ENCODE measurements around the gene WDR86. TPM values are rescaled to one million over a fixed set of nuclear protein-coding genes. Genes with fewer than 3 reads are reported as not detected.

WDR86 gene
- polyA plus RNA-seq, 1 donor from 2014 or later: 46.2 TPM

DNA sequence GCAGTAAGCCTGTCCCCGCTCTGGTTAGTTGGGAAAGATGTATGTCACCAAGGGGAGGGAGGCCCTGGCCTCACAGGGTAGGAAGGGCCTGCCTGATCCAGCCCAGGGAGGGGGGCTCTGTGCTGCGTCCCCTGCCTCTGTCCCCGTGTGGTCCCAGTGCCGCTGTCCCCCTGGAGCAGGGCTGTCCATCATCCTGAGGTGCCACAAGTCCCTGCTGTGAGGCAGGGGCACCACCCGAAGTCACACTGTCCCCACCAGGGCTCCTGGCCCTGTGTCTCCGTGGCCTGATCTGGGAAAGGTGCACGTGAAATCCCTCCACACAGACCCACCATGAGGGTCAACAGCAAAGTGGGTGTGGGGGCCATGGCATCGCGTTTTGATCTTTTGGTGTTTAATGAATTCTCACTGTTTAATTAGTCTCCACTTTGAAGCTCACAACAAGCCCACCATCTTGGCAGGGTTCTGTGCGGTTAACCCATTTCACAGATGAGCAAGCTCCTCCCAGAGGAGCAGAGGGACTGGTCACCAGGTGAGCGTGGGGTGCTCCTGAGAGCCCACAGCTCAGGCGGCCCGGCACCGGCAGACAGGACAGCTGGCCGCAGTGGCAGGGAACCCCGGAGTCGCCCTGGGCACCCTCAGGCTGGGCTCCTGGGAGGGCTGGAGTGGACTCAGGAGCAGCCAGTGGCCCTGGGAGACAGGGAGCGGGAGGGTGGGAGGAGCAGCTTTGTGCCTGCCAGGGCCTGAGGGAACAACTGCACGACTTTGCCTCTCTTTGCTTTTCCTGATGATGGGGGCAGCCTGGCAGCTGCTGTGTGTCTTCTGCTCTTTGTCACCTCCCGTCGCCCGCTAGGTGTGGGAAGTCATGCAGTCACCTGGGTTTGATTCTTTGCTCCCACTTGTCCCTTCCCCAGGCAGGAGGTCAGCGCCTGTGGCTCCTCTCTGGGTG, 42.1 kb upstream of the WDR86 start:
- Histone ChIP-seq H2AFZ (ENCODE audit: low read depth, low read length) (no peak overlapping the region), H3K27me3 (ENCODE audit: insufficient read depth, low read depth, low read length) (peaks cover 7% of the 10 kb centered on the region), H3K4me3 (ENCODE audit: low read length) (no peak overlapping the region), H3K9me2 (ENCODE audit: insufficient read depth, low read length) (no peaks in the 10 kb centered on the region), H3K27ac (ENCODE audit: low read length) (no peak overlapping the region), H3K79me2 (replicated peaks; ENCODE audit: insufficient read depth, low read length) (no peaks in the 10 kb centered on the region), H3F3A (ENCODE audit: insufficient read depth, low read length, poor library complexity, severe bottlenecking) (no peaks in the 10 kb centered on the region), H3K36me3 (ENCODE audit: insufficient read depth, low read length) (no peaks in the 10 kb centered on the region), H4K20me1 (ENCODE audit: insufficient read depth) (no peaks in the 10 kb centered on the region), H3K9ac (ENCODE audit: low read length) (no peak overlapping the region), H3K4me2 (ENCODE audit: low read length) (no peak overlapping the region), H3K9me3 (ENCODE audit: low read length) (no peaks in the 10 kb centered on the region)
- TF ChIP-seq MXI1 (conservative IDR thresholded peaks at IDR 0.05; ENCODE audit: poor library complexity, severe bottlenecking): no peak
- TF ChIP-seq TAF1 (IDR thresholded peaks at IDR 0.05; ENCODE audit: low read depth): no peak
- TF ChIP-seq, protein P1, sequence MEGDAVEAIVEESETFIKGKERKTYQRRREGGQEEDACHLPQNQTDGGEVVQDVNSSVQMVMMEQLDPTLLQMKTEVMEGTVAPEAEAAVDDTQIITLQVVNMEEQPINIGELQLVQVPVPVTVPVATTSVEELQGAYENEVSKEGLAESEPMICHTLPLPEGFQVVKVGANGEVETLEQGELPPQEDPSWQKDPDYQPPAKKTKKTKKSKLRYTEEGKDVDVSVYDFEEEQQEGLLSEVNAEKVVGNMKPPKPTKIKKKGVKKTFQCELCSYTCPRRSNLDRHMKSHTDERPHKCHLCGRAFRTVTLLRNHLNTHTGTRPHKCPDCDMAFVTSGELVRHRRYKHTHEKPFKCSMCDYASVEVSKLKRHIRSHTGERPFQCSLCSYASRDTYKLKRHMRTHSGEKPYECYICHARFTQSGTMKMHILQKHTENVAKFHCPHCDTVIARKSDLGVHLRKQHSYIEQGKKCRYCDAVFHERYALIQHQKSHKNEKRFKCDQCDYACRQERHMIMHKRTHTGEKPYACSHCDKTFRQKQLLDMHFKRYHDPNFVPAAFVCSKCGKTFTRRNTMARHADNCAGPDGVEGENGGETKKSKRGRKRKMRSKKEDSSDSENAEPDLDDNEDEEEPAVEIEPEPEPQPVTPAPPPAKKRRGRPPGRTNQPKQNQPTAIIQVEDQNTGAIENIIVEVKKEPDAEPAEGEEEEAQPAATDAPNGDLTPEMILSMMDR (IDR thresholded peaks at IDR 0.05; ENCODE audit: poor library complexity, severe bottlenecking): no peak
- no peak for TF ChIP-seq POLR2AphosphoS5 (IDR thresholded peaks at IDR 0.05)
- no peak for TF ChIP-seq EP300 (conservative IDR thresholded peaks at IDR 0.05; ENCODE audit: poor library complexity, severe bottlenecking)
- no peak for TF ChIP-seq SMC3 (conservative IDR thresholded peaks at IDR 0.05; ENCODE audit: poor library complexity)
- no peak for TF ChIP-seq EZH2 (IDR thresholded peaks at IDR 0.05; ENCODE audit: borderline replicate concordance, insufficient read depth, low read length, poor library complexity, severe bottlenecking)
- TF ChIP-seq, protein P2, sequence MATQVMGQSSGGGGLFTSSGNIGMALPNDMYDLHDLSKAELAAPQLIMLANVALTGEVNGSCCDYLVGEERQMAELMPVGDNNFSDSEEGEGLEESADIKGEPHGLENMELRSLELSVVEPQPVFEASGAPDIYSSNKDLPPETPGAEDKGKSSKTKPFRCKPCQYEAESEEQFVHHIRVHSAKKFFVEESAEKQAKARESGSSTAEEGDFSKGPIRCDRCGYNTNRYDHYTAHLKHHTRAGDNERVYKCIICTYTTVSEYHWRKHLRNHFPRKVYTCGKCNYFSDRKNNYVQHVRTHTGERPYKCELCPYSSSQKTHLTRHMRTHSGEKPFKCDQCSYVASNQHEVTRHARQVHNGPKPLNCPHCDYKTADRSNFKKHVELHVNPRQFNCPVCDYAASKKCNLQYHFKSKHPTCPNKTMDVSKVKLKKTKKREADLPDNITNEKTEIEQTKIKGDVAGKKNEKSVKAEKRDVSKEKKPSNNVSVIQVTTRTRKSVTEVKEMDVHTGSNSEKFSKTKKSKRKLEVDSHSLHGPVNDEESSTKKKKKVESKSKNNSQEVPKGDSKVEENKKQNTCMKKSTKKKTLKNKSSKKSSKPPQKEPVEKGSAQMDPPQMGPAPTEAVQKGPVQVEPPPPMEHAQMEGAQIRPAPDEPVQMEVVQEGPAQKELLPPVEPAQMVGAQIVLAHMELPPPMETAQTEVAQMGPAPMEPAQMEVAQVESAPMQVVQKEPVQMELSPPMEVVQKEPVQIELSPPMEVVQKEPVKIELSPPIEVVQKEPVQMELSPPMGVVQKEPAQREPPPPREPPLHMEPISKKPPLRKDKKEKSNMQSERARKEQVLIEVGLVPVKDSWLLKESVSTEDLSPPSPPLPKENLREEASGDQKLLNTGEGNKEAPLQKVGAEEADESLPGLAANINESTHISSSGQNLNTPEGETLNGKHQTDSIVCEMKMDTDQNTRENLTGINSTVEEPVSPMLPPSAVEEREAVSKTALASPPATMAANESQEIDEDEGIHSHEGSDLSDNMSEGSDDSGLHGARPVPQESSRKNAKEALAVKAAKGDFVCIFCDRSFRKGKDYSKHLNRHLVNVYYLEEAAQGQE (IDR thresholded peaks at IDR 0.05; ENCODE audit: borderline replicate concordance): no peak
- TF ChIP-seq RAD21 (conservative IDR thresholded peaks at IDR 0.05): no peak

DNA sequence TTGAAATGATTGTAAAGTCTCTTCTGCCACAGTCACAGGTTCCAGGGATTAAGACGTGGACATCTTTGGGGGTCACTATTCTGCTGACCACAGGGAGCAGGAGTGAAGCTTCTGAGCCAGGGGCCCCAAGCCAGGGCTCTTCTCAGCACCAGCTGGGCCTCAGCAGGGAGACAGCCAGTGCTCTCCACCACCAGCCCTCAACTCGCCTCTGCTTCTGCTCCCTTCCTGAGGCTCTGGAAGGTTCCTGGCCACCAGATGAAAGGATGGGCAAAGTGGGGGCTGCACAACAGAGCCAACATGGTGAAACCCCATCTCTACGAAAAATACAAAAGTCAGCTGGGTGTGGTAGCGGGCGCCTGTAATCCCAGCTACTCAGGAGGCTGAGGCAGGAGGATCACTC, 41.3 kb upstream of the WDR86 start:
- Histone ChIP-seq H3K9ac (ENCODE audit: low read length) (no peak overlapping the region), H2AFZ (ENCODE audit: low read depth, low read length) (no peak overlapping the region), H3F3A (ENCODE audit: insufficient read depth, low read length, poor library complexity, severe bottlenecking) (no peaks in the 10 kb centered on the region), H3K4me2 (ENCODE audit: low read length) (no peak overlapping the region), H3K9me3 (ENCODE audit: low read length) (no peaks in the 10 kb centered on the region), H3K4me3 (ENCODE audit: low read length) (no peak overlapping the region), H3K27ac (ENCODE audit: low read length) (no peak overlapping the region), H3K36me3 (ENCODE audit: insufficient read depth, low read length) (no peaks in the 10 kb centered on the region), H3K79me2 (replicated peaks; ENCODE audit: insufficient read depth, low read length) (no peaks in the 10 kb centered on the region), H4K20me1 (ENCODE audit: insufficient read depth) (no peaks in the 10 kb centered on the region), H3K27me3 (ENCODE audit: insufficient read depth, low read depth, low read length) (peaks cover 7% of the 10 kb centered on the region), H3K9me2 (ENCODE audit: insufficient read depth, low read length) (no peaks in the 10 kb centered on the region)
- TF ChIP-seq SMC3 (conservative IDR thresholded peaks at IDR 0.05; ENCODE audit: poor library complexity) (no peak), MXI1 (conservative IDR thresholded peaks at IDR 0.05; ENCODE audit: poor library complexity, severe bottlenecking) (no peak), EZH2 (IDR thresholded peaks at IDR 0.05; ENCODE audit: borderline replicate concordance, insufficient read depth, low read length, poor library complexity, severe bottlenecking) (no peak), RAD21 (conservative IDR thresholded peaks at IDR 0.05) (no peak), TAF1 (IDR thresholded peaks at IDR 0.05; ENCODE audit: low read depth) (no peak), POLR2AphosphoS5 (IDR thresholded peaks at IDR 0.05) (no peak), EP300 (conservative IDR thresholded peaks at IDR 0.05; ENCODE audit: poor library complexity, severe bottlenecking) (no peak)
- TF ChIP-seq, protein P2 (IDR thresholded peaks at IDR 0.05; ENCODE audit: borderline replicate concordance): no peak
- TF ChIP-seq, protein P1 (IDR thresholded peaks at IDR 0.05; ENCODE audit: poor library complexity, severe bottlenecking): no peak

Data from neural cell (in vitro differentiated cells).